CD4-positive, alpha-beta T cell treated with Interleukin-17A for 4 hours (primary cell): Measurements from ENCODE around the gene PPIP5K1.
A peak's percentile ranks its signal among the peaks of the same experiment; 100 is the strongest.

Experiments used
- DNase-seq: peaks from one replicate; pipeline ENCODE4 v3.0.0-alpha.2; 2020; ENCODE audit warnings: mixed read lengths

The PPIP5K1 gene

GRCh38 chr15:43516801-43517353 lies 73.1 kb downstream of the PPIP5K1 start:
- DNase-seq, result no peak

- no peak for DNase-seq
These were observed 73.8 kb downstream of the PPIP5K1 start for GRCh38 chr15:43516185-43516584.

- DNase-seq, result no peak
These were observed 74.3 kb downstream of the PPIP5K1 start for GRCh38 chr15:43515741-43516140.

- peak; percentile 42 for DNase-seq
These were observed 75.6 kb downstream of the PPIP5K1 start for GRCh38 chr15:43514241-43515057.

- no peak for DNase-seq
These were observed 76.5 kb downstream of the PPIP5K1 start for GRCh38 chr15:43513550-43513949.

- DNase-seq, result peak; percentile 25
These were observed 78.8 kb downstream of the PPIP5K1 start for GRCh38 chr15:43511012-43511885.

GRCh38 chr15:43510200-43511011 lies 79.6 kb downstream of the PPIP5K1 start:
- peak; percentile 99 for DNase-seq

GRCh38 chr15:43509660-43510199 lies 80.3 kb downstream of the PPIP5K1 start:
- DNase-seq, result no peak

GRCh38 chr15:43508991-43509659 lies 80.9 kb downstream of the PPIP5K1 start:
- no peak for DNase-seq

- no peak for DNase-seq
These were observed 81.6 kb downstream of the PPIP5K1 start for GRCh38 chr15:43508421-43508820.

GRCh38 chr15:43505738-43506137 lies 84.3 kb downstream of the PPIP5K1 start:
- no peak for DNase-seq

- no peak for DNase-seq
These were observed 90.4 kb downstream of the PPIP5K1 start for GRCh38 chr15:43499635-43500034.

GRCh38 chr15:43498990-43499389 lies 91.0 kb downstream of the PPIP5K1 start:
- DNase-seq, result no peak

GRCh38 chr15:43493703-43494472 lies 96.1 kb downstream of the PPIP5K1 start:
- DNase-seq, result no peak

- DNase-seq, result peak; percentile 94
These were observed 97.1 kb downstream of the PPIP5K1 start, which contains the start of gene TP53BP1 for GRCh38 chr15:43492673-43493601. Gene TP53BP1, minus strand, starts transcription at chr15:43493156. Its CDS starts 113 bp downstream, at chr15:43493043.

GRCh38 chr15:43492266-43492665 lies 97.7 kb downstream of the PPIP5K1 start:
- DNase-seq, result no peak

GRCh38 chr15:43489191-43489590 lies 100.8 kb downstream of the PPIP5K1 start:
- no peak for DNase-seq

- no peak for DNase-seq
These were observed 101.2 kb downstream of the PPIP5K1 start for GRCh38 chr15:43488790-43489189.

GRCh38 chr15:43487271-43487895 lies 102.6 kb downstream of the PPIP5K1 start:
- no peak for DNase-seq
